Mesenchymal stem cell (in vitro differentiated cells and primary cell): ENCODE results near the gene IDH1.

Experiments used
- DNase-seq: peaks from one replicate; pipeline ENCODE4 v3.0.0-alpha.2; 2013
- H2AFZ ChIP-seq: one replicate; pipeline ENCODE4 v1.6.1; 2013; ENCODE audit warnings: low read depth, mild to moderate bottlenecking, control low read depth, inconsistent platforms, low read length, moderate library complexity
- H2AK5ac ChIP-seq: 2 replicates; pipeline ENCODE4 v1.6.1; 2013; ENCODE audit warnings: low read length, moderate library complexity, mild to moderate bottlenecking, inconsistent platforms; ENCODE audit not compliant: severe bottlenecking
- H2BK120ac ChIP-seq: one replicate; pipeline ENCODE4 v1.6.1; 2013; ENCODE audit warnings: low read depth, mild to moderate bottlenecking, inconsistent platforms, low read length, moderate library complexity
- H2BK12ac ChIP-seq, 2 experiments: one replicate each; pipeline ENCODE4 v1.6.1; 2013; ENCODE audit warnings: inconsistent platforms in 2 of 2, low read length in 2 of 2, mild to moderate bottlenecking in 2 of 2, moderate library complexity in 2 of 2, control low read depth in 1 of 2
- H2BK15ac ChIP-seq: one replicate; pipeline ENCODE4 v1.6.1; 2013; ENCODE audit warnings: mild to moderate bottlenecking, low read depth, inconsistent platforms; ENCODE audit not compliant: poor library complexity, severe bottlenecking
- H2BK5ac ChIP-seq: 2 replicates; pipeline ENCODE4 v1.6.1; 2013; ENCODE audit warnings: low read depth, mild to moderate bottlenecking, low read length, control low read depth, inconsistent platforms; ENCODE audit not compliant: poor library complexity, severe bottlenecking
- H3K14ac ChIP-seq, 2 experiments: one replicate each; pipeline ENCODE4 v1.6.1; 2013; ENCODE audit warnings: inconsistent platforms in 2 of 2, low read length in 2 of 2, control low read depth in 1 of 2, mild to moderate bottlenecking in 1 of 2, moderate library complexity in 1 of 2
- H3K18ac ChIP-seq, 2 experiments: one replicate each; pipeline ENCODE4 v1.6.1; 2013; ENCODE audit warnings: inconsistent platforms in 2 of 2, low read length in 2 of 2, control low read depth in 1 of 2, low read depth in 1 of 2, mild to moderate bottlenecking in 1 of 2
- H3K23ac ChIP-seq, 2 experiments: one replicate each; pipeline ENCODE4 v1.6.1; 2013; ENCODE audit warnings: inconsistent platforms in 2 of 2, low read length in 2 of 2, mild to moderate bottlenecking in 2 of 2, moderate library complexity in 2 of 2, control low read depth in 1 of 2
- H3K27ac ChIP-seq: 2 replicates; pipeline ENCODE4 v1.5.1; 2013; ENCODE audit warnings: mild to moderate bottlenecking, moderate library complexity, low read length, control low read depth, inconsistent platforms; ENCODE audit not compliant: poor library complexity, severe bottlenecking
- H3K27me3 ChIP-seq, 2 experiments: 2 replicates each; pipeline versions ENCODE4 v1.6.1 to v1.7.0; 2013; ENCODE audit warnings: low read length in 2 of 2, mild to moderate bottlenecking in 2 of 2, moderate library complexity in 2 of 2, control low read depth in 1 of 2, inconsistent platforms in 1 of 2; ENCODE audit not compliant: control insufficient read depth in 1 of 2, insufficient read depth in 1 of 2
- H3K36me3 ChIP-seq, 2 experiments: 2 replicates each; pipeline versions ENCODE4 v1.6.1 to v1.7.0; 2013; ENCODE audit warnings: low read length in 2 of 2, control low read depth in 1 of 2, inconsistent platforms in 1 of 2, low read depth in 1 of 2, mild to moderate bottlenecking in 1 of 2; ENCODE audit not compliant: insufficient read depth in 2 of 2, control insufficient read depth in 1 of 2
- H3K4ac ChIP-seq, 2 experiments: one replicate each; pipeline ENCODE4 v1.6.1; 2013; ENCODE audit warnings: inconsistent platforms in 2 of 2, low read length in 2 of 2, mild to moderate bottlenecking in 2 of 2, moderate library complexity in 2 of 2, control low read depth in 1 of 2, low read depth in 1 of 2
- H3K4me1 ChIP-seq: 2 replicates; pipeline ENCODE4 v1.6.1; 2013; ENCODE audit warnings: low read depth, low read length, control low read depth; ENCODE audit not compliant: control insufficient read depth, insufficient read depth
- H3K4me2 ChIP-seq: 2 replicates; pipeline ENCODE4 v1.6.1; 2013; ENCODE audit warnings: low read length, mild to moderate bottlenecking, inconsistent platforms; ENCODE audit not compliant: poor library complexity, severe bottlenecking
- H3K4me3 ChIP-seq, 2 experiments: 2 replicates each; pipeline versions ENCODE4 v1.5.1 to v1.7.0; 2013; ENCODE audit warnings: low read length in 2 of 2, mild to moderate bottlenecking in 2 of 2, control low read depth in 1 of 2, low read depth in 1 of 2; ENCODE audit not compliant: insufficient read depth in 1 of 2
- H3K79me1 ChIP-seq: replicated peaks from 2 replicates; pipeline ENCODE4 v1.6.1; 2013; ENCODE audit warnings: mild to moderate bottlenecking, control low read depth, low read length, inconsistent platforms; ENCODE audit not compliant: poor library complexity, severe bottlenecking
- H3K9ac ChIP-seq: 2 replicates; pipeline ENCODE4 v1.7.0; 2013; ENCODE audit warnings: mild to moderate bottlenecking, low read length, moderate library complexity
- H3K9me3 ChIP-seq: 2 replicates; pipeline ENCODE4 v1.7.0; 2013; ENCODE audit warnings: mild to moderate bottlenecking, low read length; ENCODE audit not compliant: control insufficient read depth
- H4K8ac ChIP-seq: one replicate; pipeline ENCODE4 v1.6.1; 2013; ENCODE audit warnings: inconsistent platforms, mild to moderate bottlenecking, low read length, moderate library complexity
- H4K91ac ChIP-seq: one replicate; pipeline ENCODE4 v1.6.1; 2013; ENCODE audit warnings: mild to moderate bottlenecking, low read length, inconsistent platforms
- WGBS: methylation state at CpG from one replicate; pipeline ENCODE4 v1.1.7; 2013; ENCODE audit warnings: mixed read lengths; 5-methylcytosine and 5-hydroxymethylcytosine counted together

Gene IDH1

DNA sequence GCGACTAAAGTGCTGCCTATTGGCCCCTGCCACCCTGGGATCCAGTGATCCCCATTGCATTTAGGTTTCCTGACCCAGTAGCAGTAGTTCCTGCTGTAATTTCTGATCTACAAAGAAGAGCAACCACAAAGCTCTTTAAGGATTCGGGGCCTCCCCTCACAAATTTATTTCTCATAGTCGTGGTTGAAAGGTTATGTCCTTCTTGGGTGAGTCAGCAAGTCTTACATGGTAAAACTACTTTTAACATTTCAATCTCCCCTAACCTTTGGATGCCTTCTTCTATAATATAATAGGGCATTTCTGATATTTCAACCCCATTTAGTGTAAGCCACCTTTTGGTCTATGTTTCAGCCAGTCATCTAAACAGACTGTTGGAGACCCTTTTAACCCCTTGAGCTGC lies 26.1 kb upstream of the IDH1 start:
- Histone ChIP-seq H3K4me1 (peaks cover 2% of the 10 kb centered on the region), H3K9me3 (peaks cover 7% of the 10 kb centered on the region), H3K14ac (no peak overlapping the region), H3K27ac (no peak overlapping the region), H2BK15ac (no peak overlapping the region), H3K23ac (no peak overlapping the region), H3K79me1 (peaks cover 30% of the 10 kb centered on the region), H4K91ac (no peak overlapping the region), H3K36me3 (peaks cover 11 to 88% of the 10 kb centered on the region in 2 experiments), H3K4me3 (no peak overlapping the region), H2BK5ac (no peak overlapping the region), H3K18ac (no peak overlapping the region), H2BK120ac (no peak overlapping the region), H4K8ac (no peak overlapping the region), H2AFZ (no peak overlapping the region), H3K4ac (no peak overlapping the region), H3K27me3 (no peaks in the 10 kb centered on the region), H3K4me2 (no peak overlapping the region), H3K9ac (no peak overlapping the region), H2BK12ac (no peak overlapping the region), H2AK5ac (no peak overlapping the region)
- peak; percentile 50 for DNase-seq
- WGBS = 100% methylated on average over 1 of the region's 3 CpGs

DNA sequence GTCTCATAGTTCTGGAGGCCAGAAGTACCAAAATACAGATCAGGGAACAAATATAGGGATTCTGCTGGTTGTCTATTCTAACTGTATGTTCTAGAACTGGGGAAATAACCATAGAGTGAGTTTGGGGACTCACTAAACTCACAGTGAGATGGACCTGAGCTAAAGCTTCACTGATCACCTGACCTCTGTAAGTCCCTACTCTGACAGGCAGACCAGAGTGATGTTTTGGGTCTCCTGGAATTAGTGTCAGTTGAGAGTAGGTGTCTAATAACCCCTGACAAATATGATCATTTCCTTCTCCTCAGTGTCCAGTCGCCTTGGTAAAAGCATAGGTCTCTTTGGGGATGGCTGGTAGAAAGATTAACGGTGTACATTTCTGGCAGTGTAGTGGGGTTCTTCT lies 25.4 kb upstream of the IDH1 start:
- no peak overlapping the region for H3K4me2 ChIP-seq
- H2AFZ ChIP-seq = no peak overlapping the region
- WGBS = no CpG with 5 or more reads among the region's 2 CpGs
- H3K36me3 ChIP-seq = peaks cover 11 to 88% of the 10 kb centered on the region in 2 experiments
- H3K4me1 ChIP-seq = peaks cover 2% of the 10 kb centered on the region
- H3K9me3 ChIP-seq = peaks cover 7% of the 10 kb centered on the region
- DNase-seq = no peak
- H2AK5ac ChIP-seq = no peak overlapping the region
- no peak overlapping the region for H3K27ac ChIP-seq
- no peak overlapping the region for H3K18ac ChIP-seq
- peaks cover 30% of the 10 kb centered on the region for H3K79me1 ChIP-seq
- no peaks in the 10 kb centered on the region for H3K27me3 ChIP-seq
- no peak overlapping the region for H2BK120ac ChIP-seq
- H3K9ac ChIP-seq = no peak overlapping the region
- no peak overlapping the region for H3K4ac ChIP-seq
- H3K14ac ChIP-seq = no peak overlapping the region
- H2BK5ac ChIP-seq = no peak overlapping the region
- no peak overlapping the region for H4K91ac ChIP-seq
- no peak overlapping the region for H2BK15ac ChIP-seq
- H3K23ac ChIP-seq = no peak overlapping the region
- H3K4me3 ChIP-seq = no peak overlapping the region
- H4K8ac ChIP-seq = no peak overlapping the region
- no peak overlapping the region for H2BK12ac ChIP-seq

DNA sequence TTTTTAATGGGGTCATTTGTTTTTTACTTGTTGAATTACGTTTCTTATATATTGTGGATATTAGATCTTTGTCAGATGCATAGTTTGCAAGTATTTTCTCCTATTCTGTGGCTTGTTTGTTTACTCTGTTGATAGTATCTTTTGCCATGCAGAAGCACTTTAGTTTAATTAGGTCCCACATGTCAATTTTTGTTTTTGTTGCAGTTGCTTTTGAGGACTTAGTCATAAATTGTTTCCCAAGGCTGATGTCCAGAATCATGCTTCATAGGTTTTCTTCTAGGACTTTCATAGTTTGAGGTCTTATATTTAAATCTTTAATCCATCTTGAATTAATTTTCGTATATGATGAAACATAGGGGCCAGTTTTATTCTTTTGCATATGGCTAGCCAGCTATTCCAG lies 24.4 kb upstream of the IDH1 start:
- no peak for DNase-seq
- Histone ChIP-seq H3K9me3 (peaks cover 7% of the 10 kb centered on the region), H4K91ac (no peak overlapping the region), H3K14ac (no peak overlapping the region), H2BK15ac (no peak overlapping the region), H3K4me1 (peaks cover 2% of the 10 kb centered on the region), H3K27ac (no peak overlapping the region), H2BK120ac (no peak overlapping the region), H2BK12ac (no peak overlapping the region), H4K8ac (no peak overlapping the region), H3K4me2 (no peak overlapping the region), H3K4me3 (no peak overlapping the region), H2AK5ac (no peak overlapping the region), H3K18ac (no peak overlapping the region), H3K4ac (no peak overlapping the region), H3K27me3 (no peaks in the 10 kb centered on the region), H2AFZ (no peak overlapping the region), H3K9ac (no peak overlapping the region), H3K79me1 (peaks cover 33% of the 10 kb centered on the region), H3K36me3 (peaks cover 12 to 97% of the 10 kb centered on the region in 2 experiments), H3K23ac (no peak overlapping the region), H2BK5ac (no peak overlapping the region)
- WGBS = 97% methylated on average over 2 of the region's 2 CpGs

DNA sequence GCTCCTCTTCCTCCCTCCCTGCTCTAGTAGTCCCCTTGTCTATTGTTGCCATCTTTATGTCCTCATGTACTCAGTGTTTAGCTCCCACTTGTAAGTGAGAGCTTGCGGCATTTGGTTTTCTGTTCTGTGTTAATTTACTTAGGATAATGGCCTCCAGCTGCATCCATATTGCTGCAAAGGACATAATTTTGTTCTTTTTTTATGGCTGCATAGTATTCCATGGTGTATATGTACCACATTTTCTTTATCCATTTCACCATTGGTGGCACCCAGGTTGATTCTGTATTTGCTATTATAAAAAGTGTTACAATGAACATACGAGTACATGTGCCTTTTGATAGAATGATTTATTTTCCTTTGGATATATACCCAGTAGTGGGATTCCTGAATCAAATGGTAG lies 23.7 kb upstream of the IDH1 start:
- H3K23ac ChIP-seq = no peak overlapping the region
- H2BK15ac ChIP-seq = no peak overlapping the region
- no peak overlapping the region for H3K4me3 ChIP-seq
- H2BK5ac ChIP-seq = no peak overlapping the region
- H2AK5ac ChIP-seq = no peak overlapping the region
- H3K4ac ChIP-seq = no peak overlapping the region
- H3K36me3 ChIP-seq = peaks cover 10 to 100% of the 10 kb centered on the region in 2 experiments
- no peak overlapping the region for H3K18ac ChIP-seq
- H3K27me3 ChIP-seq = no peaks in the 10 kb centered on the region
- H3K9me3 ChIP-seq = peaks cover 7% of the 10 kb centered on the region
- H4K91ac ChIP-seq = no peak overlapping the region
- H3K4me1 ChIP-seq = peaks cover 2% of the 10 kb centered on the region
- H3K9ac ChIP-seq = no peak overlapping the region
- H2BK12ac ChIP-seq = no peak overlapping the region
- no peak overlapping the region for H3K4me2 ChIP-seq
- no peak overlapping the region for H3K14ac ChIP-seq
- WGBS = 100% methylated on average over 1 of the region's 2 CpGs
- H3K27ac ChIP-seq = no peak overlapping the region
- H3K79me1 ChIP-seq = peaks cover 32% of the 10 kb centered on the region
- H2AFZ ChIP-seq = no peak overlapping the region
- no peak overlapping the region for H4K8ac ChIP-seq
- no peak for DNase-seq
- no peak overlapping the region for H2BK120ac ChIP-seq
